ENCODE measurements around the gene BDNF.

The BDNF gene

GRCh38 chr11:27722117-27722952 lies 22.1 kb upstream of the BDNF start:
- no peak overlapping the region for H3K27ac ChIP-seq
- TF ChIP-seq ZFX (IDR thresholded peaks at IDR 0.05) (no peak), CTCF (conservative IDR thresholded peaks at IDR 0.05) (no peak)

- TF ChIP-seq ZFX (IDR thresholded peaks at IDR 0.05) (no peak), CTCF (conservative IDR thresholded peaks at IDR 0.05) (no peak)
- H3K27ac ChIP-seq: no peak overlapping the region
Observed at GRCh38 chr11:27721264-27722116, 21.2 kb upstream of the BDNF start.

GRCh38 chr11:27720277-27720830 lies 20.1 kb upstream of the BDNF start:
- TF ChIP-seq CTCF (conservative IDR thresholded peaks at IDR 0.05): no peak
- TF ChIP-seq ZFX (IDR thresholded peaks at IDR 0.05): no peak
- H3K27ac ChIP-seq: no peak overlapping the region

- no peak overlapping the region for H3K27ac ChIP-seq
- TF ChIP-seq CTCF (conservative IDR thresholded peaks at IDR 0.05) (no peak), ZFX (IDR thresholded peaks at IDR 0.05) (no peak)
Observed at GRCh38 chr11:27719546-27719925, 19.3 kb upstream of the BDNF start.

- H3K27ac ChIP-seq: no peak overlapping the region
- TF ChIP-seq CTCF (conservative IDR thresholded peaks at IDR 0.05): no peak
Observed at GRCh38 chr11:27718863-27719545, 18.7 kb upstream of the BDNF start.

- no peak for TF ChIP-seq ZFX (IDR thresholded peaks at IDR 0.05)
- TF ChIP-seq CTCF (conservative IDR thresholded peaks at IDR 0.05): no peak
- H3K27ac ChIP-seq: no peak overlapping the region
Observed at GRCh38 chr11:27718346-27718862, 18.1 kb upstream of the BDNF start.

Data from C4-2B (cell line).